HL-60 (cell line): Measurements from ENCODE around the gene CCDC187.

Experiments used
- TF ChIP-seq, protein P1 (sequence below): IDR thresholded peaks from one replicate; pipeline ENCODE4 v1.5.1; 2011; ENCODE audit warnings: low read length, control low read depth, inconsistent platforms; ENCODE audit not compliant: insufficient read depth
- TF ChIP-seq, protein P2 (sequence below): IDR thresholded peaks from 2 replicates; pipeline ENCODE4 v1.6.1; 2012; ENCODE audit warnings: low read depth; ENCODE audit not compliant: insufficient replicate concordance

DNA sequence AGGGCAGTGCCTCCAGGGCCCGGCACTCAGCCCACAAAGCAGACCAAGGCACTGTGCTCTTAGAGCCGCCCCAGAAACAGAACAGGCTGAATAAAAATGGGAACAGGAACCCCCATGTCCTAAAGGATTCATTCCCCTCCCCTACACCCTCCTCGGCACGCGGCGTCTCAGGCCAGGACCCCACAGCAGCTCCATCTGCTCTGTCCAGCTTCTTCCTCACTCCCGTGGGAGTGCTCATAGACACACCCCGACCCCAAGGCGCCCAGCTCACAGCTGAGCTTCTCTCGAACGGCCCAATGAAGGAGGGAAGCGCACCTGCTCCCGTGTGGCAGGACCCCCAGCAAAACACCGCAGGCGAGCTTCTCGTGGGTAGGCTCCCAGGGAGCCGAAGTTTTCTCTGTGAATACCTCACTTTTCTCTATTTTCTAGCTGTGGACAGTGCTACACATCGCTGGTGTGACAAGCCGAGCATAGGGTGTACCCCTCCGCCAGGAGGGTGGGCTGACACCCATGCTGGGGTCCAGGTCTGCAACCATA lies 42.9 kb downstream of the CCDC187 start:
- TF ChIP-seq, protein P1, sequence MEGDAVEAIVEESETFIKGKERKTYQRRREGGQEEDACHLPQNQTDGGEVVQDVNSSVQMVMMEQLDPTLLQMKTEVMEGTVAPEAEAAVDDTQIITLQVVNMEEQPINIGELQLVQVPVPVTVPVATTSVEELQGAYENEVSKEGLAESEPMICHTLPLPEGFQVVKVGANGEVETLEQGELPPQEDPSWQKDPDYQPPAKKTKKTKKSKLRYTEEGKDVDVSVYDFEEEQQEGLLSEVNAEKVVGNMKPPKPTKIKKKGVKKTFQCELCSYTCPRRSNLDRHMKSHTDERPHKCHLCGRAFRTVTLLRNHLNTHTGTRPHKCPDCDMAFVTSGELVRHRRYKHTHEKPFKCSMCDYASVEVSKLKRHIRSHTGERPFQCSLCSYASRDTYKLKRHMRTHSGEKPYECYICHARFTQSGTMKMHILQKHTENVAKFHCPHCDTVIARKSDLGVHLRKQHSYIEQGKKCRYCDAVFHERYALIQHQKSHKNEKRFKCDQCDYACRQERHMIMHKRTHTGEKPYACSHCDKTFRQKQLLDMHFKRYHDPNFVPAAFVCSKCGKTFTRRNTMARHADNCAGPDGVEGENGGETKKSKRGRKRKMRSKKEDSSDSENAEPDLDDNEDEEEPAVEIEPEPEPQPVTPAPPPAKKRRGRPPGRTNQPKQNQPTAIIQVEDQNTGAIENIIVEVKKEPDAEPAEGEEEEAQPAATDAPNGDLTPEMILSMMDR: no peak
- TF ChIP-seq, protein P2, sequence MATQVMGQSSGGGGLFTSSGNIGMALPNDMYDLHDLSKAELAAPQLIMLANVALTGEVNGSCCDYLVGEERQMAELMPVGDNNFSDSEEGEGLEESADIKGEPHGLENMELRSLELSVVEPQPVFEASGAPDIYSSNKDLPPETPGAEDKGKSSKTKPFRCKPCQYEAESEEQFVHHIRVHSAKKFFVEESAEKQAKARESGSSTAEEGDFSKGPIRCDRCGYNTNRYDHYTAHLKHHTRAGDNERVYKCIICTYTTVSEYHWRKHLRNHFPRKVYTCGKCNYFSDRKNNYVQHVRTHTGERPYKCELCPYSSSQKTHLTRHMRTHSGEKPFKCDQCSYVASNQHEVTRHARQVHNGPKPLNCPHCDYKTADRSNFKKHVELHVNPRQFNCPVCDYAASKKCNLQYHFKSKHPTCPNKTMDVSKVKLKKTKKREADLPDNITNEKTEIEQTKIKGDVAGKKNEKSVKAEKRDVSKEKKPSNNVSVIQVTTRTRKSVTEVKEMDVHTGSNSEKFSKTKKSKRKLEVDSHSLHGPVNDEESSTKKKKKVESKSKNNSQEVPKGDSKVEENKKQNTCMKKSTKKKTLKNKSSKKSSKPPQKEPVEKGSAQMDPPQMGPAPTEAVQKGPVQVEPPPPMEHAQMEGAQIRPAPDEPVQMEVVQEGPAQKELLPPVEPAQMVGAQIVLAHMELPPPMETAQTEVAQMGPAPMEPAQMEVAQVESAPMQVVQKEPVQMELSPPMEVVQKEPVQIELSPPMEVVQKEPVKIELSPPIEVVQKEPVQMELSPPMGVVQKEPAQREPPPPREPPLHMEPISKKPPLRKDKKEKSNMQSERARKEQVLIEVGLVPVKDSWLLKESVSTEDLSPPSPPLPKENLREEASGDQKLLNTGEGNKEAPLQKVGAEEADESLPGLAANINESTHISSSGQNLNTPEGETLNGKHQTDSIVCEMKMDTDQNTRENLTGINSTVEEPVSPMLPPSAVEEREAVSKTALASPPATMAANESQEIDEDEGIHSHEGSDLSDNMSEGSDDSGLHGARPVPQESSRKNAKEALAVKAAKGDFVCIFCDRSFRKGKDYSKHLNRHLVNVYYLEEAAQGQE: no peak
